ENCODE results near the gene GJA9. TPM values are rescaled to one million over a fixed set of nuclear protein-coding genes. Genes with fewer than 3 reads are reported as not detected.
"Not testable (repeated sequence)": the region's sequence is repeated elsewhere in the genome, so short reads cannot be mapped to it uniquely, and the experiment has no call there.

Gene GJA9
- total RNA-seq, 1 experiment from 2014 or later: not detected

DNA sequence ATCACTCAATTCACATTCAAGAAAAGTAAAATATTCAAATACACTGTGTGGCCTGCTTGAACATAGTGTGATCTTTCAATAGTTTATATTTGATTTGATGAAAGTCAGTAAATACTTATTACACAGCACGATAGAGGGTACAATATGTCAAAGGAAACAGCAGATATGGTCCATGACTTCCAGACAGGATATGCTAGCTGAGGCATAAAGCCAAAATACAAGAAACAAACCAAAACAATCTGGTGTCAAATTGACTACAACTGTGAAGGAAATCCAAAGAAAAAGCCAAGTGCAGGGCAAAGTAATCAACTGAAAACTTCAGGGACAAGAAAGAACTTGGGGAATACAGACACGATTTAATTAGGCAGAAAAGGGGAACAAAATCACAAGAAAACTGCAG is 41.1 kb downstream of the GJA9 start:
- Histone ChIP-seq H3K4me3 (ENCODE audit: low read depth, low read length, poor library complexity, severe bottlenecking) (no peak overlapping the region), H3K4me1 (ENCODE audit: insufficient read depth, low read length, poor library complexity, severe bottlenecking) (no peaks in the 10 kb centered on the region), H3K27me3 (replicated peaks; ENCODE audit: insufficient read depth, low read depth, low read length, poor library complexity) (no peaks in the 10 kb centered on the region), H3K36me3 (ENCODE audit: insufficient read depth, low read length, poor library complexity, severe bottlenecking) (peaks cover 17% of the 10 kb centered on the region), H3K27ac (ENCODE audit: low read depth, low read length, poor library complexity, severe bottlenecking) (no peak overlapping the region), H3K9me3 (ENCODE audit: low read depth, low read length, poor library complexity, severe bottlenecking) (no peaks in the 10 kb centered on the region)
- no TSS peak for BruUV-seq (replicated peaks)
- DNase-seq (ENCODE audit: low spot score): no peak
- ChIA-PET CTCF (no interaction called here), POLR2A (ENCODE audit: low non-redundant PET) (no interaction called here)
- no peak for TF ChIP-seq CTCF (conservative IDR thresholded peaks at IDR 0.05; ENCODE audit: low read depth, low read length)
- no peak for TF ChIP-seq EZH2 (IDR thresholded peaks at IDR 0.05; ENCODE audit: borderline replicate concordance, low read depth, low read length, poor library complexity, severe bottlenecking)
- intact Hi-C loops (cut with micrococcal nuclease; ENCODE audit: unreplicated experiment): no loop called here

- Histone ChIP-seq H3K9me3 (ENCODE audit: low read depth, low read length, poor library complexity, severe bottlenecking) (no peaks in the 10 kb centered on the region), H3K27me3 (replicated peaks; ENCODE audit: insufficient read depth, low read depth, low read length, poor library complexity) (no peaks in the 10 kb centered on the region), H3K4me3 (ENCODE audit: low read depth, low read length, poor library complexity, severe bottlenecking) (no peak overlapping the region), H3K4me1 (ENCODE audit: insufficient read depth, low read length, poor library complexity, severe bottlenecking) (peaks cover 6% of the 10 kb centered on the region), H3K36me3 (ENCODE audit: insufficient read depth, low read length, poor library complexity, severe bottlenecking) (peaks cover 17% of the 10 kb centered on the region), H3K27ac (ENCODE audit: low read depth, low read length, poor library complexity, severe bottlenecking) (no peak overlapping the region)
- CTCF ChIA-PET: no interaction called here
- TF ChIP-seq EZH2 (IDR thresholded peaks at IDR 0.05; ENCODE audit: borderline replicate concordance, low read depth, low read length, poor library complexity, severe bottlenecking) (no peak), CTCF (conservative IDR thresholded peaks at IDR 0.05; ENCODE audit: low read depth, low read length) (no peak)
- no TSS peak for BruUV-seq (replicated peaks)
- POLR2A ChIA-PET (ENCODE audit: low non-redundant PET): no interaction called here
- no peak for DNase-seq (ENCODE audit: low spot score)
- intact Hi-C loops (cut with micrococcal nuclease; ENCODE audit: unreplicated experiment): no loop called here
Measured at GRCh38 chr1:38839363-38839762, 42.0 kb downstream of the GJA9 start.

DNA sequence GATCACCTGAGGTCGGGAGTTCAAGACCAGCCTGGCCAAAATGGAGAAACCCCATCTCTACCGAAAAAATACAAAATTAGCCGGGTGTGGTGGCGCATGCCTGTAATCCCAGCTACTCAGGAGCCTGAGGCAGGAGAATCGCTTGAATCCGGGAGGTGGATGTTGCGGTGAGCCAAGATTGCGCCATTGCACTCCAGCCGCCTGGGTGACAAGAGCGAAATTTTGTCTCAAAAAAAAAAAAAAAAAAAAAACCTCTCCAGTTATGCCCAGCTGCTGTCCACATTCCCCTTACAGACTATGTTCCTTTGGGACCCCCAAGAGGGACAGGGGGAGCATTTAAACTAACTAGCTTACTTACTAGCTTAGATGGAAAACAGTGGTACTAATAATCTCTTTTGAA is 45.1 kb downstream of the GJA9 start:
- H3K36me3 ChIP-seq (ENCODE audit: insufficient read depth, low read length, poor library complexity, severe bottlenecking): peaks cover 17% of the 10 kb centered on the region
- intact Hi-C loops (cut with micrococcal nuclease; ENCODE audit: unreplicated experiment): not testable (repeated sequence)

More for the DNA sequence above, 45.1 kb downstream of the GJA9 start:
- H3K27ac ChIP-seq (ENCODE audit: low read depth, low read length, poor library complexity, severe bottlenecking); DNase-seq (ENCODE audit: low spot score); POLR2A ChIA-PET (ENCODE audit: low non-redundant PET); BruUV-seq (replicated peaks); H3K4me1 ChIP-seq (ENCODE audit: insufficient read depth, low read length, poor library complexity, severe bottlenecking); H3K9me3 ChIP-seq (ENCODE audit: low read depth, low read length, poor library complexity, severe bottlenecking); H3K27me3 ChIP-seq (replicated peaks; ENCODE audit: insufficient read depth, low read depth, low read length, poor library complexity); H3K4me3 ChIP-seq (ENCODE audit: low read depth, low read length, poor library complexity, severe bottlenecking): not testable (repeated sequence)
- CTCF ChIA-PET: interaction anchor here (0.6 kb wide), 1 partner anchor 889 kb away, joined by 3 read pairs; no protein-coding TSS in a partner anchor
